Cerebellar cortex (tissue), 1 donor: ENCODE measurements around the gene MAP2K1.
A peak's percentile ranks its signal among the peaks of the same experiment; 100 is the strongest.

Source experiments
- DNase-seq: peaks from one replicate; pipeline ENCODE4 v3.0.0-alpha.2; 2015; ENCODE audit warnings: low spot score

Gene MAP2K1

GRCh38 chr15:66504563-66505429 lies 118.1 kb downstream of the MAP2K1 start, which contains the start of the genes RPL4 and ZWILCH:
Gene RPL4, minus strand, starts transcription at chr15:66504855. Its CDS starts 65 bp downstream, at chr15:66504790.
Gene ZWILCH, plus strand, starts transcription at chr15:66505326. Its CDS starts 13 bp downstream, at chr15:66505339.
- DNase-seq = peak; percentile 85

- no peak for DNase-seq
Observed at GRCh38 chr15:66505430-66505811, 118.7 kb downstream of the MAP2K1 start.

- DNase-seq = no peak
Observed at GRCh38 chr15:66505818-66506217, 119.1 kb downstream of the MAP2K1 start.

GRCh38 chr15:66508293-66508883 lies 121.7 kb downstream of the MAP2K1 start:
- DNase-seq = no peak

- no peak for DNase-seq
Observed at GRCh38 chr15:66514586-66514985, 127.9 kb downstream of the MAP2K1 start.

- DNase-seq = no peak
Observed at GRCh38 chr15:66515901-66516322, 129.2 kb downstream of the MAP2K1 start.

- no peak for DNase-seq
Observed at GRCh38 chr15:66523926-66524325, 137.2 kb downstream of the MAP2K1 start.

- no peak for DNase-seq
Observed at GRCh38 chr15:66524838-66525237, 138.1 kb downstream of the MAP2K1 start.

- no peak for DNase-seq
Observed at GRCh38 chr15:66535056-66535455, 148.3 kb downstream of the MAP2K1 start.
